Liver (tissue), 9 donors: Measurements from ENCODE around the gene IRS1. TPM values are rescaled to one million over a fixed set of nuclear protein-coding genes. Genes with fewer than 3 reads are reported as not detected.

Experiments used
- DNase-seq: peaks from one replicate; pipeline ENCODE4 v3.0.0-alpha.2; 2017; ENCODE audit warnings: low spot score
- H3K27ac ChIP-seq, 2 donors: one replicate each; pipeline ENCODE4 v1.7.0; 2013; ENCODE audit warnings: inconsistent platforms in 2 of 2, low read length in 2 of 2, control low read depth in 1 of 2, low read depth in 1 of 2, mild to moderate bottlenecking in 1 of 2
- H3K27me3 ChIP-seq, 4 donors: one replicate each; pipeline versions ENCODE4 v1.6.1 to v1.7.0; 2013; ENCODE audit warnings: low read length in 3 of 4, inconsistent platforms in 1 of 4, mild to moderate bottlenecking in 1 of 4, moderate library complexity in 1 of 4; ENCODE audit not compliant: control insufficient read depth in 4 of 4, insufficient read depth in 4 of 4
- H3K36me3 ChIP-seq, 4 donors: one replicate each; pipeline versions ENCODE4 v1.6.1 to v1.7.0; 2013; ENCODE audit warnings: low read length in 3 of 4, mild to moderate bottlenecking in 3 of 4, low read depth in 1 of 4, moderate library complexity in 1 of 4; ENCODE audit not compliant: control insufficient read depth in 4 of 4, insufficient read depth in 3 of 4
- H3K4me1 ChIP-seq, 4 donors: one replicate each; pipeline versions ENCODE4 v1.6.1 to v1.7.0; 2013; ENCODE audit warnings: low read length in 3 of 4, mild to moderate bottlenecking in 3 of 4, moderate library complexity in 1 of 4; ENCODE audit not compliant: control insufficient read depth in 4 of 4, insufficient read depth in 4 of 4
- H3K4me3 ChIP-seq, 3 donors: one replicate each; pipeline versions ENCODE4 v1.6.1 to v1.7.0; 2013; ENCODE audit warnings: low read length in 3 of 3, control low read depth in 1 of 3, low read depth in 1 of 3, mild to moderate bottlenecking in 1 of 3
- H3K9ac ChIP-seq, 2 donors: one replicate each; pipeline ENCODE4 v1.7.0; 2013; ENCODE audit warnings: low read length in 2 of 2, mild to moderate bottlenecking in 2 of 2, moderate library complexity in 2 of 2, control low read depth in 1 of 2, low read depth in 1 of 2
- H3K9me3 ChIP-seq, 4 donors: one replicate each; pipeline versions ENCODE4 v1.6.1 to v1.7.0; 2013; ENCODE audit warnings: low read length in 3 of 4; ENCODE audit not compliant: control insufficient read depth in 4 of 4
- EGR1 ChIP-seq, 2 donors: IDR thresholded peaks; 2 replicates each; pipeline ENCODE4 v1.6.1; 2016 to 2018; ENCODE audit warnings: antibody characterized with exemption in 2 of 2, low read depth in 2 of 2
- FOXA1 ChIP-seq: IDR thresholded peaks from 2 replicates; pipeline ENCODE4 v1.6.1; 2016; ENCODE audit warnings: antibody characterized with exemption
- FOXA2 ChIP-seq: IDR thresholded peaks from 2 replicates; pipeline ENCODE4 v1.6.1; 2016; ENCODE audit warnings: antibody characterized with exemption
- HNF4A ChIP-seq, 2 donors: conservative IDR thresholded peaks; 2 replicates each; pipeline ENCODE4 v1.6.1; 2016; ENCODE audit warnings: antibody characterized with exemption in 2 of 2, mild to moderate bottlenecking in 2 of 2
- RAD21 ChIP-seq, 2 donors: IDR thresholded peaks; 2 replicates each; pipeline ENCODE4 v1.6.1; 2016; ENCODE audit warnings: antibody characterized with exemption in 2 of 2, mild to moderate bottlenecking in 2 of 2
- SP1 ChIP-seq: IDR thresholded peaks from 2 replicates; pipeline ENCODE4 v1.6.1; 2018; ENCODE audit warnings: antibody characterized with exemption, mild to moderate bottlenecking
- TAF1 ChIP-seq: conservative IDR thresholded peaks from 2 replicates; pipeline ENCODE4 v1.6.1; 2016; ENCODE audit warnings: antibody characterized with exemption, mild to moderate bottlenecking
- YY1 ChIP-seq: IDR thresholded peaks from 2 replicates; pipeline ENCODE4 v1.6.1; 2016; ENCODE audit warnings: antibody characterized with exemption, mild to moderate bottlenecking
- WGBS: extraction: QIAGEN DNeasy Blood & Tissue Kit; methylation state at CpG from one replicate; pipeline ENCODE4 v1.1.7; 2013; 5-methylcytosine and 5-hydroxymethylcytosine counted together
- polyA plus RNA-seq, 2 donors: library from polyadenylated mRNA; stranded (reverse) in 1 of 2; unstranded in 1 of 2; fragments of 200-250 nt in 1 of 2; fragments of >200 nt in 1 of 2; fragmentation: Nextera tagmentation in 1 of 2; extraction: Ambion mirVana in 1 of 2; gene quantifications; one replicate each; pipeline versions ENCODE4 v1.2.1 to v1.2.3, GENCODE V29; 2013 to 2015
- total RNA-seq, 2 donors: library from RNA; depleted of rRNA; stranded (reverse); fragments of >200 nt; gene quantifications; one replicate each; pipeline ENCODE4 v1.2.3, GENCODE V29; 2014
- TF ChIP-seq, protein P1 (sequence below): fragments of 150-350 bp; IDR thresholded peaks from 2 replicates; pipeline ENCODE4 v1.5.1; 2017; ENCODE audit warnings: improper control_type of control experiment, low read depth, low read length; ENCODE audit not compliant: missing input control
- TF ChIP-seq, protein P2 (sequence below): IDR thresholded peaks from 2 replicates; pipeline ENCODE4 v1.6.1; 2016; ENCODE audit warnings: antibody characterized with exemption
- TF ChIP-seq, protein P3 (sequence below): IDR thresholded peaks from 2 replicates; pipeline ENCODE4 v1.6.1; 2016; ENCODE audit warnings: antibody characterized with exemption
- donor health status: healthy.
- donor health status: healthy.
- donor health status: healthy.
- donor health status: healthy.
- donor health status: healthy.

The IRS1 gene
- total and polyA plus RNA-seq, 4 donors: 7.4 to 11.6 (median 8.6) TPM

DNA sequence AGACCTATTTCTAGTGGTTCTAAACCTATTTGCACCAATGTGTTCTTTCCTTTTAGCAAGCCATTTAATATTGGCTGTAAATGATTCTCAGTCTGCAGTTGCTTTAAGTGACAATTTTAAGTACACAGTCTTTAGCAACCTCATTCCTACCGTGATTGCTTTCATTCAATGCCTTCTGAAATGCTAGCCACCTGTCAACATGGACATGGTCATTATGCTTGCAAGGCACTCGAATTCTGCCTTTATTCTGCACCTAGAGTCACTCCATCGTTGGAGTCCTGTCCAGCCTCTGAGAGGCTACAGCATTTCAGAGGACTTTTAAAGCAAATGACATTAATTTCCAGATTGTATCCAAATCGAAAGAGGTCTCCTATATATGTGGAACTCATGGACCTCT, 115.1 kb downstream of the IRS1 start:
- no peaks in the 10 kb centered on the region for H3K4me1 ChIP-seq
- no peak overlapping the region for H3K9ac ChIP-seq
- TF ChIP-seq EGR1 (IDR thresholded peaks at IDR 0.05; ENCODE audit: low read depth in 2 of 2) (no peak), YY1 (no peak), SP1 (no peak)
- TF ChIP-seq, protein P1, sequence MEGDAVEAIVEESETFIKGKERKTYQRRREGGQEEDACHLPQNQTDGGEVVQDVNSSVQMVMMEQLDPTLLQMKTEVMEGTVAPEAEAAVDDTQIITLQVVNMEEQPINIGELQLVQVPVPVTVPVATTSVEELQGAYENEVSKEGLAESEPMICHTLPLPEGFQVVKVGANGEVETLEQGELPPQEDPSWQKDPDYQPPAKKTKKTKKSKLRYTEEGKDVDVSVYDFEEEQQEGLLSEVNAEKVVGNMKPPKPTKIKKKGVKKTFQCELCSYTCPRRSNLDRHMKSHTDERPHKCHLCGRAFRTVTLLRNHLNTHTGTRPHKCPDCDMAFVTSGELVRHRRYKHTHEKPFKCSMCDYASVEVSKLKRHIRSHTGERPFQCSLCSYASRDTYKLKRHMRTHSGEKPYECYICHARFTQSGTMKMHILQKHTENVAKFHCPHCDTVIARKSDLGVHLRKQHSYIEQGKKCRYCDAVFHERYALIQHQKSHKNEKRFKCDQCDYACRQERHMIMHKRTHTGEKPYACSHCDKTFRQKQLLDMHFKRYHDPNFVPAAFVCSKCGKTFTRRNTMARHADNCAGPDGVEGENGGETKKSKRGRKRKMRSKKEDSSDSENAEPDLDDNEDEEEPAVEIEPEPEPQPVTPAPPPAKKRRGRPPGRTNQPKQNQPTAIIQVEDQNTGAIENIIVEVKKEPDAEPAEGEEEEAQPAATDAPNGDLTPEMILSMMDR: no peak
- TF ChIP-seq, protein P2, sequence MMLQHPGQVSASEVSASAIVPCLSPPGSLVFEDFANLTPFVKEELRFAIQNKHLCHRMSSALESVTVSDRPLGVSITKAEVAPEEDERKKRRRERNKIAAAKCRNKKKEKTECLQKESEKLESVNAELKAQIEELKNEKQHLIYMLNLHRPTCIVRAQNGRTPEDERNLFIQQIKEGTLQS: no peak
- TF ChIP-seq, protein P3, sequence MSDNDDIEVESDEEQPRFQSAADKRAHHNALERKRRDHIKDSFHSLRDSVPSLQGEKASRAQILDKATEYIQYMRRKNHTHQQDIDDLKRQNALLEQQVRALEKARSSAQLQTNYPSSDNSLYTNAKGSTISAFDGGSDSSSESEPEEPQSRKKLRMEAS: no peak
- H3K36me3 ChIP-seq: no peaks in the 10 kb centered on the region
- no peak overlapping the region for H3K27ac ChIP-seq
- WGBS: 78% methylated on average over 4 of the region's 4 CpGs
- no peaks in the 10 kb centered on the region for H3K9me3 ChIP-seq
- no peaks in the 10 kb centered on the region for H3K27me3 ChIP-seq
- no peak for DNase-seq
- H3K4me3 ChIP-seq: no peak overlapping the region

DNA sequence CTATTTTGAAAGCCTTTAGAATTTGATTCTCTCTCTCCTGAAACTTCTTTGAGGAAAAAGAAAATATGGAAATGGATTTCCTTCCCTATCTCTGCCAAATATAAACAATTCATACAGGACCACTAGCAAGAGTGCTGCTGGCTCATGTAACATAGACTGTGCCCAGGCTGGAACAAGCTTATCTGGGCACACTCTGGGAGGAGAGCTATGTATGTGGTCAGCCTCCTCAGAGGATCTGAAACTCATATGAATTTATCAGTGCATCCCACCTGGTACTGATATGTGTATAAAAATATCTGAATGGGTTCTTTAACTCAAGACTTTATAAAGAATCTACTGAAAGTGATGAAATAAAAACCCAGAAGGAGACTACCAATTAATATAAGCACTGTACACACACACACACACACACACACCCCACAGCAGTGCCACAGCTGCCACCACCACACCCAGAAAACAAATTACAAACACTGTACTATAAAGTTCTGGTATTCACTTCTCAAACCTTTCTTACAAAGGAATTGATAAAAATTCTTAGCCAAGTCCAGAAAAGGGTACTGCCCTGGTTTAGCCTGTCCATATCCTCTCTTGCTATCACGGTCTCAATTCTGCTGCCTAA, 115.6 kb downstream of the IRS1 start:
- TF ChIP-seq RAD21 (IDR thresholded peaks at IDR 0.05) (no peak), YY1 (no peak), FOXA1 (no peak), SP1 (no peak)
- TF ChIP-seq, protein P1: no peak
- TF ChIP-seq, protein P3: no peak
- 84% methylated on average over 1 of the region's 1 CpG for WGBS
- Histone ChIP-seq H3K27me3 (no peaks in the 10 kb centered on the region), H3K27ac (no peak overlapping the region), H3K9me3 (no peaks in the 10 kb centered on the region), H3K4me3 (no peak overlapping the region), H3K36me3 (no peaks in the 10 kb centered on the region), H3K9ac (no peak overlapping the region), H3K4me1 (no peaks in the 10 kb centered on the region)
- DNase-seq: no peak

DNA sequence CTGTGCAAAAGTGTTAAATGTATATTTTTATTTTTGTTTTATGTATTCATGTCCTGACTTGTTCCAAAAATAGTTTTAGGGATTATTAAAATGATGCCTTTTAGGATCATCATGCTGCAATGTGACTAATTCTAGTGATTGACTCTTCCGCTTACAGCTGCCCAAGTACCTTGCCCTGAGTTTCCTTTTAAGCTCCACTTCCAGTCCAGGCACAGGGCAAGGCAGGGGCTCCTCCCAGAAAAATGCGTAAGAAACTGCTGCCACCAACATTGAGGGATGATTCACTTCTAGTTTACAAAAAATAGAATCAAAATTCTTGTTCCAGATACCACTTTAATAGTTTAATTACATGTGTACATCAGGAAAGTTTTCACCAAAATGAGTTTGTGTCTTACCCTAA, 116.4 kb downstream of the IRS1 start:
- 93% methylated on average over 2 of the region's 2 CpGs for WGBS
- Histone ChIP-seq H3K9me3 (no peaks in the 10 kb centered on the region), H3K9ac (no peak overlapping the region), H3K27ac (no peak overlapping the region), H3K27me3 (no peaks in the 10 kb centered on the region), H3K4me3 (no peak overlapping the region), H3K36me3 (no peaks in the 10 kb centered on the region), H3K4me1 (peaks cover 0 to 2% (median 0%) of the 10 kb centered on the region in 4 donors)
- DNase-seq: no peak
- no peak for TF ChIP-seq FOXA2
- TF ChIP-seq HNF4A (conservative IDR thresholded peaks at IDR 0.05): no peak
- no peak for TF ChIP-seq SP1
- no peak for TF ChIP-seq TAF1

Other genes with a start within 250 kb of the IRS1 start
- gene RHBDD1, start 36.2 kb upstream of the IRS1 start, total RNA-seq: 10 to 100 TPM; 22.6 to 45.8 TPM
- 1 to 10 TPM; 8.5 to 9.6 TPM for gene RHBDD1, start 36.2 kb upstream of the IRS1 start, polyA plus RNA-seq